ENCODE data around the gene HAND1.

The HAND1 gene

GRCh38 chr5:154449786-154450185, 28.2 kb downstream of the HAND1 start:
- DNase-seq, result no peak

GRCh38 chr5:154447089-154447725, 30.8 kb downstream of the HAND1 start:
- DNase-seq, result no peak

GRCh38 chr5:154446195-154447088, 31.6 kb downstream of the HAND1 start:
- DNase-seq, result peak in 1 of 2 experiments; percentile 13

- DNase-seq, result peak; percentile 85 to 93
Observed at GRCh38 chr5:154445422-154446194, 32.4 kb downstream of the HAND1 start, which contains the start of gene SAP30L. Gene SAP30L, plus strand, starts transcription at chr5:154445997. Its CDS starts 608 bp downstream, at chr5:154446605.

GRCh38 chr5:154444556-154445421, 33.2 kb downstream of the HAND1 start:
- DNase-seq, result no peak

GRCh38 chr5:154442801-154443200, 35.2 kb downstream of the HAND1 start:
- no peak for DNase-seq

GRCh38 chr5:154440540-154440939, 37.5 kb downstream of the HAND1 start:
- no peak for DNase-seq

GRCh38 chr5:154437281-154437965, 40.6 kb downstream of the HAND1 start:
- DNase-seq, result no peak

GRCh38 chr5:154435226-154435625, 42.8 kb downstream of the HAND1 start:
- DNase-seq, result no peak

GRCh38 chr5:154430961-154431630, 46.9 kb downstream of the HAND1 start:
- no peak for DNase-seq

GRCh38 chr5:154430466-154430865, 47.6 kb downstream of the HAND1 start:
- no peak for DNase-seq

GRCh38 chr5:154429341-154429740, 48.7 kb downstream of the HAND1 start:
- no peak for DNase-seq

- DNase-seq, result no peak
Observed at GRCh38 chr5:154428208-154428607, 49.8 kb downstream of the HAND1 start.
